ENCODE results near the gene EEF2KMT.

EEF2KMT gene

DNA sequence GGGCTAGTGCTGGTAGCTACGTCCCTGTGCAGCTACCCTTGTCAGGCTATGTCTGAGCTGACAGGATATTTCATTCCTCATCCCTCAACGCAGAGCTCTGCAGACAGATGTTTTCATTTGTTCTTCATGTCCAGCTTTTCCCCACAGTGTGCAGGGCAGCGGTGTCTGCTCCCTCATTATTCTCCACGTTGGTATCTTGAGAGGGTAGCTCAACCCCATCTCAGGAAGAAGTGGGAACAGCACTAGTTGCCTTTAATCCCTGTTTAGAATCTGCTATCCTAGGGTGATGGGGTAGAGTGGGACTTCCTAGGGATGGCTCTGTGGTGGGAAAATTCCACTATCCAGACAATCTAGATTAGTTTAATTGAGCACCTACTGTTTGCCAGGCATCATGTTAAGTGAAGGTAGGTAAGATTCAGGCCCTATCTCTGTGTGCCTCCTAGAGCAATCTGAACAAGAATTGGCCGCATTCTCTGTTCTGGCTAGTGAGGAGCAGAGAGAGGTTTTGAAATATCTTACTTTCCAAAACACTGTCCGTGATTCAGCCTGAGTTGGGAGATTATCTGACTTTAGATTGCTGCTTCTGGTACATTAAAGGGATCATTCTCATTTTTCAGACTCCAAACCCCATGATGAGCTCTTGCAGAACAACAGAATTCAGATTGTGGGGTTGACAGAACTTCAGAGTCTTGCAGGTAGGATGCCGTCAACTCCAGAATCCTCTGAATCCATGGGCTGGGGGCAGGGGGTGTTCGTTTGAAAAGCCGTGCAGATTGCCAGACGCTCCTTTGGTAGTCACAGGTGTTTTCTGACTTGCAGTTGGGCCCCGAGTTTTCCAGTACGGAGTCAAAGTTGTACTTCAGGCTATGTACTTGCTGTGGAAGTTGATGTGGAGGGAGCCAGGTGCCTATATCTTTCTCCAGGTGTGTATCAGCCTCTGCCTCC lies 25.0 kb downstream of the EEF2KMT start:
- no peak for DNase-seq (ENCODE audit: low read depth, low spot score)
- peak overlapping the region; percentile 59 for H3K27ac ChIP-seq

DNA sequence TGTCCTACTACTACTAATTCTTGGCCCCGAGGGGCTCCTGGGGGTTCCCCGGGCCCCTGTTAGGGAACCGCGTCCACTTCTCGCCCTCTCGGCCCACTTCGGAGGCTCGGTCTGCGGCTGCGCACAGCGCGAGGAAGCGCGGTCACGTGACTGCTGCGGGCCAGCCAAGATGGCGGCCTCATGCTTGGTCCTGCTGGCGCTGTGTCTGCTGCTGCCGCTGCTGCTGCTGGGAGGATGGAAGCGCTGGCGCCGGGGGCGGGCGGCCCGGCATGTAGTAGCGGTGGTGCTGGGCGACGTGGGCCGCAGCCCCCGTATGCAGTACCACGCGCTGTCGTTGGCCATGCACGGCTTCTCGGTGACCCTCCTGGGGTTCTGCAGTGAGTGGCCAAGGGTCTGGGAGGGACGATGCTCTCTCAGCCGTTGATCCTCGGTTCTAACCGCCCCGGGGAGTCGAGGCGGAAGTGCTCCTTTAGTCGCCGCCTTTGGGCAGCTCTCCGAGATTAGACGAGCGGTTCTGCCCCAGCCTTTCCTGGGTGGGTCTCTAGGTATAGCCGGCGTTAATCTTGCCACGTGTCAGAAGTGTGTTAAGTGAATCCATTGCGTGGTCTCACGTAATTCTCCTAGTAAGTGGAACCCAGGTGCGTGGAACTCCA lies 25.8 kb downstream of the EEF2KMT start, which contains the start of gene ALG1:
ALG1 (plus strand) TSS at position 163 of the 653 bp plus-strand sequence; CDS start at position 170, 7 bp downstream.
- peak within 1 kb of the TSS; percentile 59 for H3K27ac ChIP-seq
- DNase-seq (ENCODE audit: low read depth, low spot score): peak; percentile 24

DNA sequence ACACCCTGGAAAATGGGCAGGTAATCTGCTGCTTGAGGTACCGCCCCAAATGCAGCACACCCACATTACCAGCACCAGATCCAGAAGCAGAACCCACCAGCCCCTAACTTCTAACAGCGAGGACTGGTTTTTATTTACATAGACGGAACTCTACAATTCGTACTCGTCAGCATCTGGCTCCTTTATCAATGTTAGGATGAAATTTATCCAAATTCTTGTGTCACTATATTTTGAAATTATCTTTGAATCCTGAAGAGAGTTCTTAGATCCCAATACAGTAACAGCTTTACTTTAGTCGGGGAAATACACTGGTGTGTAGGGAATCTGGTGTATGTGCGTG lies 26.3 kb downstream of the EEF2KMT start:
- no peak for DNase-seq (ENCODE audit: low read depth, low spot score)
- peak overlapping the region; percentile 59 for H3K27ac ChIP-seq

DNA sequence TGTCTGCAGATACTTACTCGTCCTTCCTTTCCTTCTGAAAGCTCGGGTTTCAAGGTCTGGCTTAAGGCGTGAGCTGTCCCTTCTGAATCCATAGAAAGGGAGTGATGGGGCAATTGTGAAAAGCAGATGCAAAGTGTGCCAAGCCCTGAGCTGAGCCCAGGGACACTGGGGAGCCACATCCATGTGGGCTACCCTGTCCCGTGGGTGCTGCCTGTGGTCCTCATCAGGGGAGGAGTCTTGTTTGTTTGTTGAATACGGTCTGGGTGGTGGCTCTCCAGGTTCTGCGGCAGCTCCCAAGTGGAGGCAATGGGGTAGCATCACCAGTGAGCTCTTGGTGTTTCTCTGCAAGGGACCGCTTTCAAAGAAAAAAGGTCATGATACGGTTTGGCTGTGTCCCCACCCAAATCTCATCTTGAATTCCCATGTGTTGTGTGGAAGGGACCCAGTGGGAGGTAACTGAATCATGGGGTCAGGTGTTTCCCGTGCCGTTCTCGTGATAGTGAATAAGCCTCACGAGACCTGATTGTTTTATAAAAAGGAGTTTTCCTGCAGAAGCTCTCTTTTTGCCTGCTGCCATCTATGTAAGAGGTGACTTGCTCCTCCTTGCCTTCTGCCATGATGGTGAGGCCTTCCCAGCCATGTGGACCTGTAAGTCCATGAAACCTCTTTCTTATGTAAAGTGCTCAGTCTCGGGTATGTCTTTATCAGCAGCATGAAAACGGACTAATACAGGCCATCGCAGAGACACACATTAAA lies 27.0 kb downstream of the EEF2KMT start:
- H3K27ac ChIP-seq: no peak overlapping the region
- DNase-seq (ENCODE audit: low read depth, low spot score): no peak

DNA sequence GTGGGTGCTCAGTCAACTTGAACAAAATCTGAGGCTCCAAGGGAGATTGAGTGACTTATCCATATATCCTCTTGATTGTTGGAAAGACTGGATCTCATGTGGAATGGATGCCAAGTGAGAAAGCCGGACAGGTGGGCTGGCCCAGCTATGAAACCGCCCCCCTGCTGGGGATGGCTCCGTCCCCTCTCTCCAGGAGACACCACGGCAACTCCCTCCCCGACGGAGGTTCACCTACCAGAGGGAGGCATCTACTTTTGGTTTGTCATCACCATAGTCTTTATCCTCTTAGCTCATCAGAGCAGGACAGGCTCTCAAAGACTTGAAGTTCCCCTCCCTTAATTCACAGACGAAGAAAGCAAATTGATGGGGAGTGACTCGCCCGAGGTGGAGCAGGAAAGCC lies 27.7 kb downstream of the EEF2KMT start:
- H3K27ac ChIP-seq: no peak overlapping the region

DNA sequence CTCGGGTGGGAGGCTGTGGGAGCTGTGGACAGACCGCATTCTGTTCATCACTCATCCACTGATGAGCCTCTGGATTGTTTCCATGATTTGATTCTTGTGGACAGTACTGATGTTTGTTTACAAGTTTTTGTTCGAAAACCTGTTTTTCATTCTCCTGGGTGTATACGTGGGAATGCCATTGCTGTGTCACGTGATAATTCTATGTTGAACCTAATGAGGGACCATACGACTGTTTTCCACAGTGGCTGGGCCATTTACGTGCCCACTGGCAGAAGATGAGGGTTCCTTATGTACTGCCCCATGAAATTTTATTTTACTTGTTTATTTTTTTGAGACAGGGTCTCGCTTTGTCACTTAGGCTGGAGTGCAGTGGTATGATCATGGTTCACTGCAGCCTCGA lies 28.5 kb downstream of the EEF2KMT start:
- H3K27ac ChIP-seq: no peak overlapping the region
- DNase-seq (ENCODE audit: low read depth, low spot score): no peak

More for the DNA sequence above, 27.7 kb downstream of the EEF2KMT start:
- DNase-seq (ENCODE audit: low read depth, low spot score): no peak

DNA sequence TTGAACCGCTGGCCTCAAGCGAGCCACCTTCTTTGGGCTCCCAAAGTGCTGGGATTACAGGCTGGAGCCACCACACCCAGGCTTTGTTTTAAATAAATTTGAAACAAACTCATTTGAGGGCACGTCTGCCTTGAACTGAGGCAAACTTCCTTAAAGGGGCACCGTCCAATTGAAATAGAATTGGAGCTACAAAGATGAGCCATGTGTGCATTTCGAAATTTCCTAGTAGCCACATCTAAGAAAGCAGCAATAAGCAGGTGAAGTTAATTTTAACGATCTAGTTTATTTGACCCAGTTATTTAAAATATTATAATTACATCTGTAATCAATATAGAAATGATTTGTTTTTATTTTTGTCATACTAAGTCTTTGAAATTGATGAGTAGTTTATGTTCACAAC lies 31.1 kb downstream of the EEF2KMT start:
- no peak overlapping the region for H3K27ac ChIP-seq
- no peak for DNase-seq (ENCODE audit: low read depth, low spot score)

DNA sequence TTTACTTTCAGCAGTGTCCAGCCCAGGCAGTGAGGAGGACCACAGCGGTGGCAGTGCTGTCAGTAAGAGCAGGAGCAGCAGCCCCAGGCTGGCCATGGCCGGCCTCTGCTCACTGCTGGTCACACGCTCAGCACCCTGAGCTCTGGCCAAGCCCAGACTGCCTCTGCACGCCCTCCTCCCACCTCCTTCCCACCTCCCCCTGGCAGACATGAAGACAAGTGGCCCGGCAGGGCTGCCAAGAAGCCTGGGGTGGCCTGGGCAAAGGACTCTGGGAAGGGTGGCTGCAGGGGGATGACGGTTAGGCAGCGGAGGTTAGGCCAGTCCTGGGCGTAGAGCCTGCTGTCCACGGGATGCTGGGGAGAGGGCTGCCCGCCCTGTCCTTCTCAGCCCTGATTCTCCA lies 31.8 kb downstream of the EEF2KMT start, which contains the start of gene C16orf89:
C16orf89 (minus strand) TSS at position 144 of the 400 bp plus-strand sequence; CDS start at position 96, 48 bp downstream.
- H3K27ac ChIP-seq: no peak within 1 kb of the TSS
- DNase-seq (ENCODE audit: low read depth, low spot score): no peak

DNA sequence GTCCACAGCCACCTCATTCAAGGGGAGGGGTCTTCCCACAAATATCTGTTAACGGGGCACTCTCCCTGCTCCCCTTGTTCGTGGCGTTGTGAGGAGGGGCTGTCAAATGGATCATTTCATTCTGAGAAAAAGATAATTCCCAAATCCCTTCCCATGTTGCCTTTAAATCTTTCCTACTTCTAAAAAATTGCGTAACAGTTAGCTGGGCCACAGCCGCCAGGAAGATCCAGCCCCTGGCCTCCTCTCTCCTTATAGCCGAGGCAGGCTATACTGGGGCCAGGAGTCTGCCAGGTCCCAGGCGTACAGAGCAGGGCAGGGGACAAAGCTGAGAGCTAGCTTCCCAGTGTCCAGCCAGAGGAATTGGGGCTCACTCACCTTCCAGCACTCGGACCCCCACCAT lies 32.3 kb downstream of the EEF2KMT start:
- DNase-seq (ENCODE audit: low read depth, low spot score): no peak
- H3K27ac ChIP-seq: no peak overlapping the region

DNA sequence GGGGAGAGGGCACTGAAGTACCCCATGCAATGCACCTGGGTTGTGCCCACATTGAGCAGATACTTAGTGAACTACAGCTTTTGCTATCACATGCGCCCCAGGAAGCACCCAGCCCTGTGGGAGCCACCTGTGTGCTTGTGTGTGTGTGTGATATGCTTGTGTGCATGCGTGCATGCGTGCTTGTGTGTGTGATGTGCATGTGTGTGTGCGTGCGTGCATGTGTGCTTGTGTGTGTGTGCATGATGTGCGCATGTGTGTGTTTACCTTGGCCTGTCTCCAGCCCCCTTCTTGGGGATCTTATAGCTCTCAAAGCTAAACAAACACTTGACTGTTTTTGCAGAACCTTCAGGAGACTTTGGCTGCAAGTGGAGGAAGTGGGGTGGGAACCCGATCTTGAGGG lies 32.7 kb downstream of the EEF2KMT start:
- no peak for DNase-seq (ENCODE audit: low read depth, low spot score)
- H3K27ac ChIP-seq: no peak overlapping the region

DNA sequence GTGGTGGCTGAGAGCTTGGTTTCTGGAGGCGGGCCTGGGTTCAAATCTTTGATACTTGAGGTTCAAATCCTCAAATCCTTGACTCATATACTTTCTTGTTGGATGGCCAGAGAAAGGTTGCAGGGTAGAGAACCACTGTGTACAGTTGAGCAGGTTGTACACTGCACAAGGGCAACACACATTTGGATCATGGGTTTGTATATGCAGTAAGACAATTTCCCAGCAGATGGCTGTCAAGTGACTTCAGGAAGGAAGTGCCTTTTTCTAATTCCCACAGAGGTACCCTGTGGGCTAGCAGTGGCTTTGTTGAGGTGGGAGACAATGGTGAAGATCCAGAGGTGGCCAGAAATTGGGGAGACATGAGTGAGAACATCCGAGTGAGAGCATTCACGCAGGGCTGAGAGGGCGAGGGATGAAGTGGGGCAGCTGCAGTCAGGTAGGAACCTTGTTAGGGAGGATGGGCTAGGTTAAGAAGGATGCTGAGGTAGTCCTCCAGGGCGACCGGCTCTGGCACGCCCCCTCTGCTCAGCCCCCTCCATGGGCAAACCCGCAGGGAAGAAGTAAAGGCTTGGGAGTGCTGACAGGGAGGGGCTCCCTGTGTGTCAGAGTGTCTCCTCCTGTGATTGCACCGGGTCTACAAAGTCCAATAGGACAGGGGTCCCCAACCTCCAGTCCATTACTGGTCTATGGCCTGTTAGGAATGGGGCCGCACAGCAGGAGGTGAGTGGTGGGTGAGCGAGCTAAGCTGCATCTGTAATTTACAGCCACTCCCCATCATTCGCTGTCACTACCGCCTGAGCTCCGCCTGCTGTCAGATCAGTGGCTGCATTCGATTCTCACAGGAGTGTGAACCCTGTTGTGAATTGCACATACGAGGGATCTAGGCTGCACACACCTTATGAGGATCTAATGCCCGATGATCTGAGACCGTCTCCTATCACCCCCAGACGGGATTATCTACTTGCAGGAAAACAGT lies 34.5 kb downstream of the EEF2KMT start:
- no peak overlapping the region for H3K27ac ChIP-seq
- DNase-seq (ENCODE audit: low read depth, low spot score): no peak

DNA sequence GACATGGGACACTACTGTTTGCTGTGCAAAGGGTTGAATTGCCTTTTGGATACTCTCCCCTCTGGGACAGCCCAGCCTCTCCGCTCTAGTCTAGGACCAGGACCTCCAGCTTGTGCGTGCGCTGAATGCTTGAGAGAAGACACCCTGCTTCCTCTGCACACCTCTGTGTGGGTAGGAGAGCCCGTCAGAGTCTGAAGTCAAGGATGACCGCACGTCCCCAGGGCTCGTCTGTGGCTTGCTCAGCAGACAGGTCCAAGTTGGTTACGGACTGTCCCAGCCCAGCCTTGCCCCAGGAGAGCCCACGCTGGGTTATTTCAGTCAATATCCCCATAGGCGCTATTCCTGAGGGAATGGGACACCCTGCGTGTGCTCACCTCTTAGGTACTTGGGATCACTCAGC lies 35.5 kb downstream of the EEF2KMT start:
- DNase-seq (ENCODE audit: low read depth, low spot score): no peak

DNA sequence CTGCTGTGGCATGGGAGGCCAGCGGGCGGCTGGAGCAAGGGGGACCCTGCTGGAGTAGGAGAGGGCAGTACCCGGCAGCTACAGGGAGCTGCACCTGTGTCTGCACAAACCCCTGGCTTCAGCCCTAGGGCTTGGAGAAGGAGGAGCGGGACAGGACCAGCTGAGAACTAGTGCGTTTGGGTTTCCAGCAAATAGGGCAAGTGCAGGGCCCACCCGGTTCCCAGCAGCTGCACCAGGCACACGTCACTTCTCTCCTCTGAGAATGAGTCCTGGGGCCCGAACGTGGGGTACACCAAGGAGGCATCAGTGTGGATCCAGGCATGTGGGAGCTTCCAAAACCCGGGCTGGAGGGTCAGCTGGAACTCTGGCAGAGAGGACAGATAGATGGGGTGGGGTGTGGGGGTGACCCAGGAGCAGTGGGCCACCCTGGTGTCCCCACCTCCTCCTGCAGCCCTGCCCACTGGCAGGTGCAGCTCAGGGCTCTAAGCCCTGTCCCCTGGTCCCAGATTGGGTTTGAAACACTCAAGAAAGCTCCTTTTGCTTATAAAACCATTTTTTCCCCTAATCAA lies 37.4 kb downstream of the EEF2KMT start:
- no peak overlapping the region for H3K27ac ChIP-seq

More for the DNA sequence above, 35.5 kb downstream of the EEF2KMT start:
- H3K27ac ChIP-seq: no peak overlapping the region

DNA sequence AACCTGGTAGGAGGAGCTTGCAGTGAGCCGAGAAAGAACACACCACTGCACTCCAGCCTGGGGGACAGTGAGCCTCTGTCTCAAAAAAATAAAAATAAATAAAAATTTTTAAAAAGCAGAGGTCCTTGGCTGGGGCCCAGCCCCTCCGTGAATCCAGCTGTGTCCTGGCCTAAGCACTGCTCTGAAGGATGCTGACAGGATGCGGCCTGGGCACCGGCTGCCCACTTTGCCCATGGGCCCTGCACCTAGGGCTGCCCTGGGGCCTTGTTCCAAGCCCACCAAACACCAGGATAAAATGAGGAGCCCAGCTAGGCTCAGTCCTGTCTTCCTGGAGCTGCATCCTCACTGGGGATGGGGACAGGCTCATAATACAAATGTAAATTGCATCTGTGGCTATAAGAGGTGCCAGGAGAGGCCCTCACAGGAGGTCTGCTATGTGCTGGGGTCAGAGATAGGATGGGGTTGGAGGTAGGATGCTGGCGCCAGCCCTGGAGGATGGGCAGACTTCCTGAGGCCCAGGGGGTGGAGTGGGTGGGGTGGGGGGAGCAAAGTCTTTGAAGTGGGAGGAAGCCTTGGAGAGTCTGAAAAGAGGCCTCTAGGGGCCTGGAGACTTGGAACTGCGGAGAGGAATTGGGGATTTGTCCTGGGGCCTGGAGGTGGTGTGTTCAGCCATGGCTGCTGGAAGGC lies 38.1 kb downstream of the EEF2KMT start:
- no peak for DNase-seq (ENCODE audit: low read depth, low spot score)
- no peak overlapping the region for H3K27ac ChIP-seq

More for the DNA sequence above, 37.4 kb downstream of the EEF2KMT start:
- DNase-seq (ENCODE audit: low read depth, low spot score): no peak

DNA sequence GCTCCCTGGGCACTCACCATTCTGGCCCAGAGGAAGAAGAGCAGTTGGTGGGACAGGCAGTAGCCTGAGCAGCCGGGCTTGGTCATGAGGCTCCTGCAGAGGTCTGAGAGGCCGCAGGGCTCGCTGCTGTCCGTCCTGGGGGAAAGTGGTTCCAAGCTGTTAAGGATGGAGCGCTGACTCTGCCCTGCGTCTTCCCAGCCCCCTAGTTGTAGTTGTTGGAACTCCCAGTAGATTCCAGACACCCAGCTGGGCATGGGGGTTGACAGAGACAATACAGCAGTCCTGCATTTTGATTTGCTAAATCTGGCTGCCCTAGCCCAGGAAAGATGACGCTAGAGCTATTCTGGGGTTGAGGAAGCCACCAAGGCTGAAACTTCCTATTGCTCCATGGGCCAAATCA lies 39.1 kb downstream of the EEF2KMT start:
- no peak for DNase-seq (ENCODE audit: low read depth, low spot score)
- no peak overlapping the region for H3K27ac ChIP-seq

DNA sequence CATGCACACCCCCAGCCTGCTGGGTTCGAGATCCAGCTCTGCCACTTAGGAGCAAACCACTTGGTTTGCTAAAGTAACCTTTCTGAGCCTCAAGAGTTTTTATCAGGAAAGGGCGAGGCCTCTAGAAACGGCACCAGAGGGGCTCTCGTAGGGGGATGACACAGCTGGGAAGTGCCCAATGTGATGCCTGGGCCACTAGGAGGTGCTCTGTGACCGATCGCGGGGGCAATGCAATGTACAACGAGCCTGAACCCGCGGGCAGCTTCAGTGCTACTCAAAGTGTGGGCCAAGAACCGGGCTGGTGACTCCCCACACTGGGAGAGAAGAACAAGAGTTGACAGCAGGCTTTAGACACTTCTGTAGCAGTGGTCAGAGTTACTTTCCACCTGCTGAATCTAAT lies 41.2 kb downstream of the EEF2KMT start:
- no peak for DNase-seq (ENCODE audit: low read depth, low spot score)
- H3K27ac ChIP-seq: no peak overlapping the region

DNA sequence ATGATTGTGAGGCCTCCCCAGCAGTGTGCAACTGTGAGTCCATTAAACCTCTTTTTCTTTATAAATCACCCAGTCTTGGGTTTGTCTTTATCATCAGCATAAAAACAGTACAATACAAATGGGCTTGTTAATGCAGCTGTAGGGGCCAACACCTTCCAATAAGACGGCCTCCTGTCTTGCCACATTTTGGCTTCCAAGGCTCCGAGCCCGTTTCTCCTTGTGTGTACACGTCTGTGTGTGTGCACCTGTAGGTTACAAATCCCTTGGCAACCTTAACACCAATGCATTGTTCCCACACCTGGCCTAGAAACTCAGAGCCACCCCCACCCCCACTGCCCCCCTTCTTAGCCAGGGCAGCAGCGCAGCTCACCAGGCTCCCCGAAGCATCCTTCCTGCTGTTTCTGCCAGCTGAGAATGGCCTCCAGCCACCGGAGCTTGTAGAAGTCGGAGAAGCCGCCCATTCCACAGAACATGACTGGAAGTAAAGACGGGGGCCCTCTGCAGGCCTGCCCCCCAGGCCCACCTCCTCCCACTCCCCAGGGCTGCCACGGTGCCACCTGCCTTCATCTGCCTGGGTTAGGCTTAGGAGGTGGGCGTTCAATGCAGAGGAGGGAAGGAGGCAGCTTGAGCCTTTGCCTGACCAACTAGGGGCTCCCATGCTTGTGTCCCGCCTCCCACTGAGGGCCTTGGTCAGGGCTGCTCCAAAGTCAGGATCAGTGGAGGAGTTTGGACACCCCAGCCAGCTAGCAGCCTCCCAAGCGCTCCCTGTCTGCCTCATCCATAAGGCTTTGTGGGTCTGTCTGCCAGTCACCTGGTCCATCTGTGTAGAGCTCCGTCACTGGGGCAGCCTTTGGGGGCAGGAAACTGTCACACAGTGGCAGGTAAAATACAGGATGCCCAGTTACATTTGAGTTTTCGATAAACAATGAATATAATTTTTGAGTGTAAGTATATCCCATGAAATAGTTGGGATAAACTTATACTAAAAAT lies 42.4 kb downstream of the EEF2KMT start:
- no peak overlapping the region for H3K27ac ChIP-seq
- no peak for DNase-seq (ENCODE audit: low read depth, low spot score)

Data from epithelial cell of prostate (primary cell).